NB4 (cell line): ENCODE data around the gene FAM8A1.
A peak's percentile ranks its signal among the peaks of the same experiment; 100 is the strongest.

Experiments
- DNase-seq: peaks from one replicate; pipeline ENCODE4 v3.0.0; 2010; ENCODE audit warnings: low read depth
- H3K4me3 ChIP-seq: one replicate; pipeline ENCODE4 v1.5.1; 2011; ENCODE audit warnings: mild to moderate bottlenecking, low read depth, low read length, moderate library complexity
- CTCF ChIP-seq: IDR thresholded peaks from one replicate; pipeline ENCODE4 v1.5.1; 2012; ENCODE audit warnings: low read depth, low read length
- MYC ChIP-seq: IDR thresholded peaks from 2 replicates; pipeline ENCODE4 v1.6.1; 2011; ENCODE audit warnings: low read depth, low read length
- POLR2A ChIP-seq: IDR thresholded peaks from 2 replicates; pipeline ENCODE4 v1.6.1; 2011; ENCODE audit warnings: mild to moderate bottlenecking; ENCODE audit not compliant: insufficient read length; ENCODE audit errors: extremely low read depth
- TF ChIP-seq, protein P1 (sequence below): IDR thresholded peaks from 2 replicates; pipeline ENCODE4 v1.6.1; 2011; ENCODE audit warnings: low read depth, low read length

Gene FAM8A1

DNA sequence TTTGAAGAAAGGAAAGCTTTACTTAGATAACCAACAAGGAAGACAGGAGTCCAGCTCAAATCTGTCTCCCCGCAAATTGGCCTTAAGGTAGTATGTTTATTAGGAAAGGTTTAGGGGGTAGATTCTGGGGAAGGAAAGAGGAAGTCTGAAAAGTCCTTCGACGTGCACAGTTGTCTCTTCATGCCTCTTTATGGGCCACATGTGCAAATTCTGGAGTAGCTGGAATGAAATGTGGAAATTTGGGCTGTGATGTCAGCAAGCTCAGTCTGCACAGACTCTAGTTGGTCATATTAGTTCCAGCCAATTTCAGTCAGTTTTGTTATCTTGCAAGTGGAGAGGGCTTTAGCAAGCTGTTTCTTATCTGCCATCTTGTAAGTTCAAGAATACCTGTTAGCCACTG, 56.5 kb downstream of the FAM8A1 start:
- no peak overlapping the region for H3K4me3 ChIP-seq
- DNase-seq = peak; percentile 22
- TF ChIP-seq CTCF (no peak), MYC (no peak), POLR2A (no peak)
- TF ChIP-seq, protein P1, sequence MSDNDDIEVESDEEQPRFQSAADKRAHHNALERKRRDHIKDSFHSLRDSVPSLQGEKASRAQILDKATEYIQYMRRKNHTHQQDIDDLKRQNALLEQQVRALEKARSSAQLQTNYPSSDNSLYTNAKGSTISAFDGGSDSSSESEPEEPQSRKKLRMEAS = no peak
